NCI-H2107 treated with DMSO at 0.1 percent for 48 hours (cell line): ENCODE data around the gene SLC8A3.

Source experiments
- DNase-seq: peaks from one replicate; lab custom pipeline; 2025; ENCODE audit not compliant: unreplicated experiment; lab: John Stamatoyannopoulos, UW

The SLC8A3 gene

GRCh38 chr14:70073924-70074566 is 114.7 kb downstream of the SLC8A3 start:
- peak; percentile 75 for DNase-seq

GRCh38 chr14:70069186-70069585 is 119.6 kb downstream of the SLC8A3 start:
- no peak for DNase-seq

- DNase-seq: no peak
Observed at GRCh38 chr14:70067810-70068209, 120.9 kb downstream of the SLC8A3 start.

GRCh38 chr14:70064136-70064865 is 124.5 kb downstream of the SLC8A3 start:
- DNase-seq: no peak

GRCh38 chr14:70061108-70061507 is 127.6 kb downstream of the SLC8A3 start:
- DNase-seq: no peak

- DNase-seq: no peak
Observed at GRCh38 chr14:70059545-70059944, 129.2 kb downstream of the SLC8A3 start.

GRCh38 chr14:70057519-70058136 is 131.1 kb downstream of the SLC8A3 start:
- no peak for DNase-seq

- DNase-seq: no peak
Observed at GRCh38 chr14:70052990-70053389, 135.8 kb downstream of the SLC8A3 start.

- DNase-seq: no peak
Observed at GRCh38 chr14:70050136-70050535, 138.6 kb downstream of the SLC8A3 start.

- DNase-seq: no peak
Observed at GRCh38 chr14:70049605-70050004, 139.1 kb downstream of the SLC8A3 start.

- DNase-seq: no peak
Observed at GRCh38 chr14:70048313-70048654, 140.5 kb downstream of the SLC8A3 start.

GRCh38 chr14:70047598-70048312 is 141.0 kb downstream of the SLC8A3 start:
- no peak for DNase-seq

- DNase-seq: peak; percentile 93
Observed at GRCh38 chr14:70045844-70046535, 142.8 kb downstream of the SLC8A3 start.

- no peak for DNase-seq
Observed at GRCh38 chr14:70045310-70045709, 143.4 kb downstream of the SLC8A3 start.

GRCh38 chr14:70043001-70043400 is 145.8 kb downstream of the SLC8A3 start:
- DNase-seq: no peak

- no peak for DNase-seq
Observed at GRCh38 chr14:70036665-70037064, 152.1 kb downstream of the SLC8A3 start.

- no peak for DNase-seq
Observed at GRCh38 chr14:70034257-70034656, 154.5 kb downstream of the SLC8A3 start.

GRCh38 chr14:70033561-70033960 is 155.2 kb downstream of the SLC8A3 start:
- no peak for DNase-seq

GRCh38 chr14:70033116-70033515 is 155.6 kb downstream of the SLC8A3 start:
- DNase-seq: no peak

- no peak for DNase-seq
Observed at GRCh38 chr14:70032447-70032846, 156.3 kb downstream of the SLC8A3 start.

GRCh38 chr14:70032016-70032415 is 156.7 kb downstream of the SLC8A3 start:
- DNase-seq: no peak
